Brain microvascular endothelial cell (primary cell): ENCODE results near the gene MIER2.
"Not testable (repeated sequence)": the region's sequence is repeated elsewhere in the genome, so short reads cannot be mapped to it uniquely, and the experiment has no call there.

Source experiments
- DNase-seq: peaks from one replicate; pipeline ENCODE4 v3.0.0-alpha.2; 2020
- H3K27ac ChIP-seq: fragments of 250-450 bp; sonication (Bioruptor Pico); 2 replicates; pipeline ENCODE4 v1.5.1; 2020; ENCODE audit warnings: mild to moderate bottlenecking, moderate library complexity
- H3K27me3 ChIP-seq: fragments of 250-450 bp; sonication (Bioruptor Pico); replicated peaks from 2 replicates; pipeline ENCODE4 v1.5.1; 2020; ENCODE audit warnings: mild to moderate bottlenecking
- H3K36me3 ChIP-seq: fragments of 250-450 bp; sonication (Bioruptor Pico); replicated peaks from 2 replicates; pipeline ENCODE4 v1.5.1; 2020; ENCODE audit warnings: mild to moderate bottlenecking
- H3K4me3 ChIP-seq: 2 replicates; pipeline ENCODE4 v1.5.1; 2011; ENCODE audit warnings: low read depth, mild to moderate bottlenecking, control low read depth, low read length, moderate library complexity
- CTCF ChIP-seq: IDR thresholded peaks from 2 replicates; pipeline ENCODE4 v1.5.1; 2011; ENCODE audit warnings: low read depth, mild to moderate bottlenecking, moderate library complexity, low read length, control low read depth, inconsistent platforms; ENCODE audit errors: missing control alignments
- in situ Hi-C: cut with HindIII; loops from 2 replicates; pipeline ENCODE4 v1.10.0; 2017; ENCODE audit warnings: low sequenced_read_pairs, low pct_ligation_motif_present

The MIER2 gene

DNA sequence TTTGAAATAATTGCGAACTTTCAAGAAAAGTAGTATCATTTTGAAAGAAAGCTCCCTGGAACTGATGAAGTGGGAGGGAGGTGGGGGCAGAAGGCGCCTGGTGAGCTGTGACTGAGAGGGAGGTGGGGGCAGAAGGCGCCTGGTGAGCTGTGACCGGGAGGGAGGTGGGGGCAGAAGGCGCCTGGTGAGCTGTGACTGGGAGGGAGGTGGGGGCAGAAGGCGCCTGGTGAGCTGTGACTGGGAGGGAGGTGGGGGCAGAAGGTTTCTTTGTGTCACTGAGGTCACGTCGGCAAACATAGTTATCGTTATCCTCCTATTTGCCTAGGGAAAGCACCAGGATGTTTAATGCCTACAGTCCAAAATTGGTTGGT is 40.2 kb upstream of the MIER2 start:
- Histone ChIP-seq H3K36me3 (no peaks in the 10 kb centered on the region), H3K27ac (no peak overlapping the region), H3K4me3 (no peak overlapping the region), H3K27me3 (no peaks in the 10 kb centered on the region)
- in situ Hi-C loops = no loop called here
- no peak for TF ChIP-seq CTCF
- no peak for DNase-seq

DNA sequence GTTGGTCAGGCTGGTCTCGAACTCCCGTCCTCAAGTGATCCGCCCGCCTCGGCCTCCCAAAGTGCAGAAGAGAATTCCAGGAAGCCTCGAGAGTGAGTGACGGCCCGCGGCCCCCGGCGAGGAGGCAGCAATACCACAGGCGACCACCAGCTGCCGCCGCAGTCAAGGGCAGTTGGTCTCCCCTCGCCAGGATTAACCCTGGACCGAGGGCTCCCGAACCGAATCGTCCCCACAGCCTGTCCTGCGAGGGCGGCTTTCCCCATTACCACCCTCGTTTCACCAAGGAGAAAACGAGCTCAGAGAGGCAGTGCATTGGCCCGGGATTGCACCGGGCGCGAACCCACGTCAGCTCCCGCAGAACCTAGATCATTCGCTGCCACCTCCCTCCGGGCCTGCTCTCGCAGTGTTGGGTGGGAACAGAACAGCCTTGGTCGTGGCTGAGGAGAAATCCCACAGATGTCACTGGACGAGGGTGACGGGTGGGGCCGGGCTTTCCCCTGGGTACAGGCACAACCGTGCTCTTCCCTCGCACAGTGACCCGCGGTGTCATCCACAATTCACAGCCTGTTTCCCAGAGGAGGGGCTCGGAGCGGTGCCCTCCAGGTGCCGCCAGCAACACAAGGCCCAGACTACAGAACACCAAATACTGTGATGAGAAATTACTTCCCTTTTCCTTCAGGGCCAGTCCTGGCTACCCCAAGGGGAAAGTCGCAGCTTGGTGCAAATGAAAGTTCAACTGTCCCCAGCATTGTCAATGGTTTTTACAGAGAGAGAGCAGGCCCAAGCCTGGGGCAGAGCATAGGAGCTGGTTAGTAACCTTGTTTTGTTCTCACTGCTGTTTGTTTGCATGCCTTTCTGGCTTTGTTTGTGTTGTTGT is 39.6 kb upstream of the MIER2 start:
- TF ChIP-seq CTCF = peak; percentile 68
- Histone ChIP-seq H3K4me3 (no peak overlapping the region), H3K27me3 (no peaks in the 10 kb centered on the region), H3K36me3 (no peaks in the 10 kb centered on the region), H3K27ac (no peak overlapping the region)
- in situ Hi-C loops = no loop called here
- DNase-seq = no peak

- Histone ChIP-seq H3K27ac (no peak overlapping the region), H3K4me3 (no peak overlapping the region), H3K27me3 (no peaks in the 10 kb centered on the region), H3K36me3 (no peaks in the 10 kb centered on the region)
- in situ Hi-C loops = no loop called here
- no peak for DNase-seq
- no peak for TF ChIP-seq CTCF
These were observed 38.4 kb upstream of the MIER2 start for GRCh38 chr19:383040-383439.

DNA sequence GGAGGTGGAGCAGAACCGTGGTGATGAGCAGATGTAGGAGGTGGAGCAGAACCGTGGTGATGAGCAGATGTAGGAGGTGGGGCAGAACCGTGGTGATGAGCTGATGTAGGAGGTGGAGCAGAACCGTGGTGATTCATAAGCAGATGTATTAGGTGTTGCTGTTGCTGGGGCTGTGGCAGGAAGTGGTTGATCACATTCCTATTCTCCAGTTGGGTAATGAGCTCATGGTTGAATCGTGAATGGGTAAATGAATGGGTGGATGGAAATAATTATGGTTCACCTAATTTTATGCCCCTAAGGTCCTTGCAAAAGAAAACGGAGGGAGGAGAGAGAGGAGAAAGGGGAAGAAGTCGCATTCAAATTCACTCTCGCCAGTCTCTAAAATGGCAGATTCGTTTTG is 38.0 kb upstream of the MIER2 start:
- H3K27me3 ChIP-seq, H3K36me3 ChIP-seq, in situ Hi-C loops, H3K27ac ChIP-seq, H3K4me3 ChIP-seq: not testable (repeated sequence)
- DNase-seq = peak; percentile 22

- in situ Hi-C loops, H3K4me3 ChIP-seq, H3K27me3 ChIP-seq, H3K36me3 ChIP-seq, DNase-seq, H3K27ac ChIP-seq: not testable (repeated sequence)
These were observed 37.3 kb upstream of the MIER2 start for GRCh38 chr19:381901-382300.

GRCh38 chr19:380618-381219 is 36.1 kb upstream of the MIER2 start:
- H3K27ac ChIP-seq, H3K27me3 ChIP-seq, DNase-seq, in situ Hi-C loops, H3K4me3 ChIP-seq, H3K36me3 ChIP-seq: not testable (repeated sequence)

DNA sequence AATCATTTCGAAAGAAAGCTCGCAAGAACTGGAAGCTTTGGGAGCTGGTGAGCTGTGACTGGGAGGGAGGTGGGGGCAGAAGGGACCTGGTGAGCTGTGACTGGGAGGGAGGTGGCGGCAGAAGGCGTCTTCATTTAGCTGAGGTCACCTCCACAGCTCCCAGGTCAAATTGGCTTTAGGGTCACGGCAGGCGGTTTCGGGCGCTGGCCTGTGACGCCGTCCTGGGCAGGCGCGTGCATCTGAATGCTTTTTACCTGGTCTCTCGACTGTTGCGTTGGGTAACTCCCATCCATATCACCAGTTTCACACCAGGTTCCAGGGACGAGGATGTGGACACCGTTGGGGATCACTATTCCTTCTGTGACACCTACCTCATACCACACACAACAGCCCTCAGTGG is 35.2 kb upstream of the MIER2 start:
- Histone ChIP-seq H3K4me3 (no peak overlapping the region), H3K36me3 (no peaks in the 10 kb centered on the region), H3K27ac (no peak overlapping the region), H3K27me3 (no peaks in the 10 kb centered on the region)
- no peak for TF ChIP-seq CTCF
- no peak for DNase-seq
- in situ Hi-C loops = no loop called here
